ENCODE results near the gene KCNQ1.
A peak's percentile ranks its signal among the peaks of the same experiment; 100 is the strongest.

KCNQ1 gene

DNA sequence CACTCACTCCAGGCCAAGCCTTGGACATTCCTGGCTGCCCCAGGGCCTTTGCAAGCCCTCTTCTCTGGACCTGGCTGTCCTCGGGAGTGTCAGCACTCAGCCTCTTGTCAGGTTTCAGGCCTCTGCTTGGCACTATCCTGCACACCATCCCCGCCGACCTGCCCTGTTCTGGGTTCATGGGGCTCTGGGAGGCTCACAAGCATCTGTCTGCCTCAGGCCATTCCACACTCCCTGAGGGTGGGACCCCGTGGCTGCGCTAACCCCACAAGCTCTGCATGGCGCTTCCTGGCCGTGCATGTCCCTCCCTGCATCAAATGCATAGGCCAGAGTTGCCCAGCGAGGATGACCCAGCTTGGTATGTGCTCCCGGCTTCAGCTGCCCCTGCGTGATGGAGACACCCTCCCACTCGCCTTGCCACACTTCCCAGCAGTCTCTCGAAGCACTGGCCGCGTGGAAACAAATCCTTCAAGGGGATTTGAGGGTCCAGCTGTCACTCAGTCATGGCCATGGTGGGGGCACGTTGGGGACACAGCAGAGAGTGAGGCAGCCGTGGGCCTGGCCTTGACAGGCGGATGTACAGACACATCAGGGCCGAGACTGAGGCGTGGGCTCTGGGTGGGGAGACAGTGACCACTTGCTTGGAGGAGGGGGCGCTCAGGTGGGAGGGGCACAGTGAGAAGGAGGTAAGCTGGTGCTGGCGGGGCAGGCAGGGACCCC is 87.3 kb downstream of the KCNQ1 start:
- H3K4me3 ChIP-seq (ENCODE audit: control insufficient read depth, low read depth, low read length), result no peak overlapping the region
- TF ChIP-seq, protein P1, sequence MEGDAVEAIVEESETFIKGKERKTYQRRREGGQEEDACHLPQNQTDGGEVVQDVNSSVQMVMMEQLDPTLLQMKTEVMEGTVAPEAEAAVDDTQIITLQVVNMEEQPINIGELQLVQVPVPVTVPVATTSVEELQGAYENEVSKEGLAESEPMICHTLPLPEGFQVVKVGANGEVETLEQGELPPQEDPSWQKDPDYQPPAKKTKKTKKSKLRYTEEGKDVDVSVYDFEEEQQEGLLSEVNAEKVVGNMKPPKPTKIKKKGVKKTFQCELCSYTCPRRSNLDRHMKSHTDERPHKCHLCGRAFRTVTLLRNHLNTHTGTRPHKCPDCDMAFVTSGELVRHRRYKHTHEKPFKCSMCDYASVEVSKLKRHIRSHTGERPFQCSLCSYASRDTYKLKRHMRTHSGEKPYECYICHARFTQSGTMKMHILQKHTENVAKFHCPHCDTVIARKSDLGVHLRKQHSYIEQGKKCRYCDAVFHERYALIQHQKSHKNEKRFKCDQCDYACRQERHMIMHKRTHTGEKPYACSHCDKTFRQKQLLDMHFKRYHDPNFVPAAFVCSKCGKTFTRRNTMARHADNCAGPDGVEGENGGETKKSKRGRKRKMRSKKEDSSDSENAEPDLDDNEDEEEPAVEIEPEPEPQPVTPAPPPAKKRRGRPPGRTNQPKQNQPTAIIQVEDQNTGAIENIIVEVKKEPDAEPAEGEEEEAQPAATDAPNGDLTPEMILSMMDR (IDR thresholded peaks at IDR 0.05; ENCODE audit: control insufficient read depth, insufficient read depth, low read depth, low read length, missing control alignments), result no peak
- DNase-seq (ENCODE audit: low read depth), result no peak

DNA sequence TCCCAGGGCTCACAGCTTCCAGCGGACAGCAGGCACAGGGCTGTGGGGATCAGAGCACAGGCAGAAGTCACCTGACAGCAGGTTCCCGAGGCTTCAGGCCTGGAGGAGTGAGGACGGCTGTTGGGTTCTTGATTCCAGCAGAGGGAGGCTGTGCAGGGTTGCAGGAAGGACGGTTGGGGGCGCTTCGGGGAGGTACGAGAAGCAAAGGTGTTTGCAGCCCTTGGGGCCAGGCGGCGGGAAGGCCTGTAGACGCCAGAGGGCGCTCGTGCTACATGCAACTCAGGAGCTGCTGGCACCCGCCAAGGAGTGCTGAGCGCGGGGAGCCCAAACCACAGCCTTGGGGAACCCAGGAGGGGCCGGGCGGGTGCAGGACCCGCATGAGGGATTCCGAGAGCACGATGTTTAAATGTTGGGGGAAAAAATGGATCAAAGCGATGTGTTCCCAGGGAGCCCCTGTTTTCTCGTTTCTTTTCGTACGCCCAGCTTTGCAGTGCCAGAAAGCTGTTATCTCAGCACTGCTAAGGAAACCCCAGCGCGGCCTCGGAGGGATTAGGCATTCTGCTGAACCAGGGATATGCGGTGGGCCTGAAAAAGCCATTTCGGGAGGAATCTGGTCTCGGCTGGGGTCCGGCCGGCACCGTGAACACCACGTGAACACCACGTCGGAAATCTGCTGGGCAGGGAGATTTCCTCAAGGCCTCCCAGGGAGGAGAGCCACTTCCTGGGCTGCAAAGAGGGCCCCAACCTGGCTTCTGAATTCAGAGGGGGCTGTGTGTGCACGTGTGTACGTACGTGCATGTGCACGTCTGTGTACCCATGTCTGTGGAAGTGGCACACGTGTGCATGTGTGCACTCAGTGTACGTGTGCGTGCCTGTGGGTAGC is 88.1 kb downstream of the KCNQ1 start:
- DNase-seq (ENCODE audit: low read depth), result peak; percentile 34
- TF ChIP-seq, protein P1 (IDR thresholded peaks at IDR 0.05; ENCODE audit: control insufficient read depth, insufficient read depth, low read depth, low read length, missing control alignments), result peak; percentile 99
- peak overlapping the region; percentile 7 for H3K4me3 ChIP-seq (ENCODE audit: control insufficient read depth, low read depth, low read length)

DNA sequence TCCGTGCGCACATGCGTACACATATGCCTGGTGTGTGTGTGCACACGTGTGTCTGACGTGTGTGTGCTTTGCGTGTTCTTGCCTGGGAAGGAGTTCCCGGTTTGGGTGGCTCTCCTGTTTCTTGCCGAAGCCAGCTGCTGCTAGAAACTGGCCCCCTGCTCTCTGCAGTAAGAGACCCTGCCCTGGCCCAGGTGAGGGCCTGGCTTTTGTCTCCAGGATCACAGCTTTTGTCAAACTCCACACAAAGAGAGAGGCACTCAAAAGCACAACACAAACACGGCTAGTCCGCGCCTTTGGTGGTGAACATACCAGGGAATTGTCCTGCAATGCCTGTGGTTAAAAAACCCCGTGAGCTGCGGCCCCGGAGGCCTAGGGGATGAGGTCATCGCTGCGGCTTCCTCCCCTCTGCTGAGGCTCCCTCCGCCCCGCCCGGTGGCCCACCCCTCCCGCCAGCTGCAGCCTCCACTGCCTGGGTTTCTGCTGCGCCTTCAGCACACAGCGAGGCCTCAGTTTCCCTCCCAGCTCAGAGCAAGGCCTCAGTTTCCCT is 88.9 kb downstream of the KCNQ1 start:
- peak; percentile 52 for DNase-seq (ENCODE audit: low read depth)
- H3K4me3 ChIP-seq (ENCODE audit: control insufficient read depth, low read depth, low read length), result no peak overlapping the region; the same call in 1 of the 2 replicates
- TF ChIP-seq, protein P1 (IDR thresholded peaks at IDR 0.05; ENCODE audit: control insufficient read depth, insufficient read depth, low read depth, low read length, missing control alignments), result no peak

DNA sequence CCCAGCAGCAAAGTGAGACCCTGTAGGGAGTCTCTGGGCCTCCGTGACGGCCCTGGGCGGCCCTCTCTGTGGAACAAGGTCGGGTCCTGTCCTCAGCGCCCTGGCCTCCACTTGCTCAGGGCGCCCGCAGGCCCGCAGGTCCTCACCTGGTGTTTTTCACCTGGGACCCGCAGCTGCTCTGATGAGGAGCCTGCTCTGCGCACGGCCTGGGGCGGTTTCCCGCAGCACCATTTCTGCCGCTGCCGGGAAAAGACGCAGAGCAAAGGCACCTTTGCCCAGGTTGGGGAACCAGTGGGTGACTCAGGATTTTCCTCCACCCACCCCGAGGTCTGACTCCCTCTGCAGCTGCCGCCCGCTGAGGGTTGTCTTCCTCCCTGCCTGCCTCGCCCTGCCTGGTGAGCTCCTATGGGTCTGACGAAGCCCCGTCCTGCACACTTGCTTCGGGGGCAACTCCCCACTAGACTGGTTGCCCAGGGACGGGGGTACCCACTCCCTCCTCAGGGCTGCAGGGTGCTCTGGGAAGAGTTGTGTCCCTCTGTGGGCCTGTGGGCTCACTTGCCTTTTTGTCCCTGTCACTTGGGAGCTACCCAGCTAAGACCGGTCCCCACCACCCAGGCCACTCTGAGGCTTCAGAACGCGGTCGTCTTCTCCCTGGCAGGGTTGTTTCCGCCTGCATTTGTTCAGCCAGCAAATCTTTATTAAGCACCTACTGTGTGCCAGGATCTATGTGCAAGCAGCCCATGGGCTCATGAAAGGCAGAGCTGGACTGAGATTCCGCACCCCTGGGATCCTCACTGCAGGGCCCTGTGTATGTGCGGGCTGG is 89.5 kb downstream of the KCNQ1 start:
- DNase-seq (ENCODE audit: low read depth), result no peak
- H3K4me3 ChIP-seq (ENCODE audit: control insufficient read depth, low read depth, low read length), result no peak overlapping the region
- TF ChIP-seq, protein P1 (IDR thresholded peaks at IDR 0.05; ENCODE audit: control insufficient read depth, insufficient read depth, low read depth, low read length, missing control alignments), result no peak

DNA sequence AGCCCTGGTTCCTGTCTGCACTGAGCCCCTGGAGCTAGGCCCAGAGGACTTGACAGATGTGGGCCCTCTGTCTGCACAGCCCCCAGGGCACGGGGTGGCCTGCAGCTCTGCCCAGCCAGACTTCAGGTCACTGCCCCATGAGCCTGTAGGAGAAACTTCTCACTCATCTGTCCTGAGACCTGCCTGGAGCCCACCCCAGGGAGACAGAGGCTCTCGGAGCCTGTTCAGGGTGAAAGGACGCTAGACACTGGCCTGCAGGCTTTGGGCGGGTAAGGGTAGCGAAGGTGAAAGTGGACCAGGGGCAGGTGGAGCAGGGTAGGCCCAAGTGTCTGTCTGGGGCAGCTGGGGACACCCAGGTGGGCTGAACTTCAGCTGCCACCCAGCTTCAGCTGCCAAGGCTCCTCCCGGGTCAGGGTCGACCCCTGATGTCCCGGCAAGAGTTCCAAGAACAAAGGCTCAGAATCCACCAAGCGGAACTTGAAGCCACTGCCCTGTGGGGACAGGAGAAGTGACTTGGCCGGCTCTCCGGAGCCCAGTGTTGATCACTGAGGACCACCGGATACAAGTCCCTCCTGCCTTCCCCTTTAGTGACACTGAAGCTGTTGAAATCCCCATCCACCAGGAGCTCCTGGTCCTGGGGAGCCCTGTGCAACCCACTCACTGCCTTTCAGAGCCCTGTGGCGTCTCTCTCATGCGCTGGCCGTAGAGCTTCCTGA is 90.3 kb downstream of the KCNQ1 start:
- TF ChIP-seq, protein P1 (IDR thresholded peaks at IDR 0.05; ENCODE audit: control insufficient read depth, insufficient read depth, low read depth, low read length, missing control alignments), result no peak
- H3K4me3 ChIP-seq (ENCODE audit: control insufficient read depth, low read depth, low read length), result no peak overlapping the region
- no peak for DNase-seq (ENCODE audit: low read depth)
